Measurements from ENCODE around the gene SH2D3C. TPM values are rescaled to one million over a fixed set of nuclear protein-coding genes. Genes with fewer than 3 reads are reported as not detected.
A peak's percentile ranks its signal among the peaks of the same experiment; 100 is the strongest.

The SH2D3C gene
- total and polyA plus RNA-seq, 10 of the 15 experiments (the other 5 are each of a cell fraction or from before 2014, with no cell fraction given), result 1.2 to 23.5 (median 16.2) TPM

- TF ChIP-seq ZBTB4 (CRISPR knock-in tag; IDR thresholded peaks at IDR 0.05) (no peak), CEBPB (IDR thresholded peaks at IDR 0.05; ENCODE audit: borderline replicate concordance in 1 of 2, low read depth in 2 of 2, low read length in 2 of 2) (no peak), ZNF687 (IDR thresholded peaks at IDR 0.05) (no peak), MYB (IDR thresholded peaks at IDR 0.05; ENCODE audit: borderline replicate concordance, low read depth, low read length) (0 out of 2 replicates have a peak, but pooled peaks have one; percentile 33), SMAD5 (IDR thresholded peaks at IDR 0.05; ENCODE audit: low read depth) (no peak), NBN (IDR thresholded peaks at IDR 0.05) (0 out of 2 replicates have a peak, but pooled peaks have one; percentile 29), ZNF24 (IDR thresholded peaks at IDR 0.05) (peak; percentile 49), CREM (IDR thresholded peaks at IDR 0.05; ENCODE audit: low read depth) (0 out of 2 replicates have a peak, but pooled peaks have one; percentile 29), BHLHE40 (IDR thresholded peaks at IDR 0.05; ENCODE audit: borderline replicate concordance in 1 of 2, low read depth in 2 of 2, low read length in 1 of 2) (peak in 1 of 2 experiments; percentile 31; a peak in 1 of 4 replicates), JUNB (IDR thresholded peaks at IDR 0.05) (no peak), JUND (IDR thresholded peaks at IDR 0.05; ENCODE audit: low read depth, low read length) (no peak), CHD1 (IDR thresholded peaks at IDR 0.05; ENCODE audit: low read depth, low read length) (no peak)
Measured at GRCh38 chr9:127796852-127797370, 18.4 kb upstream of the SH2D3C start (continued).

Data from GM12878 (cell line).